Stimulated activated CD4-positive, alpha-beta T cell treated with anti-CD3 and anti-CD28 coated beads, Interleukin-1b, Interleukin-23, amount 100 ng/mL, for 24 hours (primary cell): ENCODE data around the gene PIGB.
"Not testable (repeated sequence)": the region's sequence is repeated elsewhere in the genome, so short reads cannot be mapped to it uniquely, and the experiment has no call there.

Experiments used
- DNase-seq, 4 experiments: peaks; one replicate each; pipeline ENCODE4 v3.0.0-alpha.2; 2020; ENCODE audit warnings: low read depth in 4 of 4, low spot score in 1 of 4

PIGB gene

GRCh38 chr15:55297315-55297714, 21.7 kb upstream of the PIGB start:
- DNase-seq = no peak

GRCh38 chr15:55302801-55303200, 16.2 kb upstream of the PIGB start:
- DNase-seq = not testable (repeated sequence)

GRCh38 chr15:55319537-55320237, 665 bp downstream of the PIGB start:
- no peak for DNase-seq

GRCh38 chr15:55320238-55320550, 1.2 kb downstream of the PIGB start:
- no peak for DNase-seq

GRCh38 chr15:55320963-55321362, 1.9 kb downstream of the PIGB start:
- no peak for DNase-seq

GRCh38 chr15:55322467-55322866, 3.4 kb downstream of the PIGB start:
- no peak for DNase-seq

GRCh38 chr15:55327387-55327786, 8.4 kb downstream of the PIGB start:
- DNase-seq = no peak

- no peak for DNase-seq
Observed at GRCh38 chr15:55334371-55334770, 15.3 kb downstream of the PIGB start.

- no peak for DNase-seq
Observed at GRCh38 chr15:55334997-55335396, 16.0 kb downstream of the PIGB start.

GRCh38 chr15:55337160-55337559, 18.1 kb downstream of the PIGB start:
- DNase-seq = no peak

- no peak for DNase-seq
Observed at GRCh38 chr15:55343168-55343567, 24.1 kb downstream of the PIGB start.

- no peak for DNase-seq
Observed at GRCh38 chr15:55344206-55344605, 25.2 kb downstream of the PIGB start.

- DNase-seq = no peak
Observed at GRCh38 chr15:55348281-55348778, 29.3 kb downstream of the PIGB start.

- DNase-seq = no peak
Observed at GRCh38 chr15:55349282-55349681, 30.3 kb downstream of the PIGB start.

GRCh38 chr15:55353025-55353424, 34.0 kb downstream of the PIGB start:
- no peak for DNase-seq

- no peak for DNase-seq
Observed at GRCh38 chr15:55356985-55357585, 38.1 kb downstream of the PIGB start.

- DNase-seq = no peak
Observed at GRCh38 chr15:55357774-55358173, 38.8 kb downstream of the PIGB start.

GRCh38 chr15:55358471-55358870, 39.4 kb downstream of the PIGB start:
- no peak for DNase-seq

- no peak for DNase-seq
Observed at GRCh38 chr15:55360256-55360655, 41.2 kb downstream of the PIGB start.

- DNase-seq = no peak
Observed at GRCh38 chr15:55361048-55361447, 42.0 kb downstream of the PIGB start.

GRCh38 chr15:55362641-55363040, 43.6 kb downstream of the PIGB start:
- no peak for DNase-seq

- DNase-seq = no peak
Observed at GRCh38 chr15:55366981-55367380, 48.0 kb downstream of the PIGB start.
